ENCODE results near the gene ZNF579. TPM values are rescaled to one million over a fixed set of nuclear protein-coding genes. Genes with fewer than 3 reads are reported as not detected.

Gene ZNF579
- total and polyA plus RNA-seq, 2 of the 13 experiments (the other 11 are each of a cell fraction or from before 2014, with no cell fraction given) = 2.1 to 2.9 TPM

DNA sequence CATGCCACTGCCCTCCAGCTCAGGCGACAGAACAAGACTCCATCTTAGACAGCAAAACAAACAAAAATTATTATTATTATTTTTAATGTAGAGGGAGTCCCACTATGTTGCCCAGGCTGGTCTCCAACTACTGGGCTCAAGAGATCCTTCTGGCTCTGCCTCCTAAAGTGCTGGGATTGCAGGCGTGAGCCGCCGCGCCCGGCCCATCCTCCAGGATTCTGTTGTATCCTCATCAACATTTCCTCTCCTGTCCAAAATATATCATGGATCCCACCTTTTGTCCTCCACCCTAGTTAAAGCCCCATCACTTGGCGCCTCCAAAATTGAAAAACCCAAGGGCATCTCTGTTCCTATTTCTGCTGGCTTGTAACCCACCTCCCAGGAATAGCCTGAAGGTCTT lies 42.5 kb upstream of the ZNF579 start:
- BruUV-seq (replicated peaks) = no TSS peak
- no peaks in the 10 kb centered on the region for H3K27me3 ChIP-seq (ENCODE audit: control insufficient read depth in 1 of 2, insufficient read depth in 2 of 2, low read length in 2 of 2)
- CTCF ChIA-PET (ENCODE audit: low intra/inter-chr PET ratio, low total read pairs) = no interaction called here
- ATAC-seq (no peak), FAIRE-seq (no peak), DNase-seq (ENCODE audit: low spot score) (no peak)
- H3K4me2 ChIP-seq (ENCODE audit: low read depth, low read length) = no peak overlapping the region; the same call in 1 of the 2 replicates
- H3K79me2 ChIP-seq (ENCODE audit: insufficient read depth, low read length) = peaks cover 4% of the 10 kb centered on the region
- TF ChIP-seq, protein P1, sequence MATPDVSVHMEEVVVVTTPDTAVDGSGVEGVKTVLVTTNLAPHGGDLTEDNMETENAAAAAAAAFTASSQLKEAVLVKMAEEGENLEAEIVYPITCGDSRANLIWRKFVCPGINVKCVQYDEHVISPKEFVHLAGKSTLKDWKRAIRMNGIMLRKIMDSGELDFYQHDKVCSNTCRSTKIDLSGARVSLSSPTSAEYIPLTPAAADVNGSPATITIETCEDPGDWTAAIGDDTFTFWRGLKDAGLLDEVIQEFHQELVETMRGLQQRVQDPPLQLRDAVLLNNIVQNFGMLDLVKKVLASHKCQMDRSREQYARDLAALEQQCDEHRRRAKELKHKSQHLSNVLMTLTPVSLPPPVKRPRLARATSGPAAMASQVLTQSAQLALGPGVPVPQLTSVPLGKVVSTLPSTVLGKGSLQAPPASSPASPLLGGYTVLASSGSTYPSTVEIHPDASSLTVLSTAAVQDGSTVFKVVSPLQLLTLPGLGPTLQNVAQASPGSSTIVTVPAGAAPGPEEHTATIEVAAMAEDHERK (CRISPR knock-in tag; IDR thresholded peaks at IDR 0.05; ENCODE audit: low read depth) = no peak
- TF ChIP-seq, protein P2, sequence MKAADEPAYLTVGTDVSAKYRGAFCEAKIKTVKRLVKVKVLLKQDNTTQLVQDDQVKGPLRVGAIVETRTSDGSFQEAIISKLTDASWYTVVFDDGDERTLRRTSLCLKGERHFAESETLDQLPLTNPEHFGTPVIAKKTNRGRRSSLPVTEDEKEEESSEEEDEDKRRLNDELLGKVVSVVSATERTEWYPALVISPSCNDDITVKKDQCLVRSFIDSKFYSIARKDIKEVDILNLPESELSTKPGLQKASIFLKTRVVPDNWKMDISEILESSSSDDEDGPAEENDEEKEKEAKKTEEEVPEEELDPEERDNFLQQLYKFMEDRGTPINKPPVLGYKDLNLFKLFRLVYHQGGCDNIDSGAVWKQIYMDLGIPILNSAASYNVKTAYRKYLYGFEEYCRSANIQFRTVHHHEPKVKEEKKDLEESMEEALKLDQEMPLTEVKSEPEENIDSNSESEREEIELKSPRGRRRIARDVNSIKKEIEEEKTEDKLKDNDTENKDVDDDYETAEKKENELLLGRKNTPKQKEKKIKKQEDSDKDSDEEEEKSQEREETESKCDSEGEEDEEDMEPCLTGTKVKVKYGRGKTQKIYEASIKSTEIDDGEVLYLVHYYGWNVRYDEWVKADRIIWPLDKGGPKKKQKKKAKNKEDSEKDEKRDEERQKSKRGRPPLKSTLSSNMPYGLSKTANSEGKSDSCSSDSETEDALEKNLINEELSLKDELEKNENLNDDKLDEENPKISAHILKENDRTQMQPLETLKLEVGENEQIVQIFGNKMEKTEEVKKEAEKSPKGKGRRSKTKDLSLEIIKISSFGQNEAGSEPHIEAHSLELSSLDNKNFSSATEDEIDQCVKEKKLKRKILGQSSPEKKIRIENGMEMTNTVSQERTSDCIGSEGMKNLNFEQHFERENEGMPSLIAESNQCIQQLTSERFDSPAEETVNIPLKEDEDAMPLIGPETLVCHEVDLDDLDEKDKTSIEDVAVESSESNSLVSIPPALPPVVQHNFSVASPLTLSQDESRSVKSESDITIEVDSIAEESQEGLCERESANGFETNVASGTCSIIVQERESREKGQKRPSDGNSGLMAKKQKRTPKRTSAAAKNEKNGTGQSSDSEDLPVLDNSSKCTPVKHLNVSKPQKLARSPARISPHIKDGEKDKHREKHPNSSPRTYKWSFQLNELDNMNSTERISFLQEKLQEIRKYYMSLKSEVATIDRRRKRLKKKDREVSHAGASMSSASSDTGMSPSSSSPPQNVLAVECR (CRISPR knock-in tag; IDR thresholded peaks at IDR 0.05; ENCODE audit: borderline replicate concordance) = 0 out of 2 replicates have a peak, but pooled peaks have one; percentile 7
- H3K27ac ChIP-seq (ENCODE audit: extremely low read length, insufficient read depth, low read length) = no peak overlapping the region
- 0 out of 5 replicates have a peak, but pooled peaks cover 0 to 3% of the 10 kb centered on the region in 2 experiments for H3K36me3 ChIP-seq (replicated peaks in 1 of 2; ENCODE audit: control insufficient read depth in 1 of 2, insufficient read depth in 2 of 2, low read length in 2 of 2)
- in situ Hi-C loops (cut with HindIII; ENCODE audit: extremely low pct_ligation_motif_present, low pct_unique_long_range_greater_than_20kb) = no loop called here
- no peak overlapping the region for H3K9ac ChIP-seq (ENCODE audit: insufficient read depth, low read depth, low read length)
- intact Hi-C loops (cut with micrococcal nuclease; ENCODE audit: unreplicated experiment) = no loop called here
- 92% methylated on average over 7 of the region's 7 CpGs for WGBS (ENCODE audit: low lambda C conversion rate)
- no peak overlapping the region for H2AFZ ChIP-seq (ENCODE audit: low read length)
- peaks cover 14% of the 10 kb centered on the region; the same call in 1 of the 2 replicates for H4K20me1 ChIP-seq (ENCODE audit: insufficient read depth, low read length)
- POLR2A ChIA-PET = interaction anchor here (1.6 to 2.8 kb wide), 3 partner anchors 10 to 31 kb away, joined by 9 to 23 read pairs (median 11); partner anchors contain the start of genes U2AF2 and ZNF865
- H3K4me1 ChIP-seq (ENCODE audit: insufficient read depth, low read length) = peaks cover 34% of the 10 kb centered on the region
- no peaks in the 10 kb centered on the region for H3K9me3 ChIP-seq (ENCODE audit: low read length)
- H3K4me3 ChIP-seq (replicated peaks in 1 of 3; ENCODE audit: insufficient read depth in 1 of 3, low read depth in 2 of 3, low read length in 3 of 3) = no peak overlapping the region; a peak in 1 of 6 replicates
